Measurements from ENCODE around the gene SYNPO2. TPM values are rescaled to one million over a fixed set of nuclear protein-coding genes. Genes with fewer than 3 reads are reported as not detected.

Gene SYNPO2
- total RNA-seq, 1 experiment from 2014 or later = 0.93 TPM

GRCh38 chr4:118994030-118994429 is 105.4 kb downstream of the SYNPO2 start:
- ATAC-seq (no peak), DNase-seq (ENCODE audit: low read depth, low spot score) (no peak)
- ChIA-PET CTCF (no interaction called here), POLR2A (no interaction called here), RAD21 (ENCODE audit: low non-redundant PET in 1 of 2, low total read pairs in 2 of 2, uncharacterized antibody in 2 of 2, unreplicated experiment in 2 of 2) (no interaction called here)
- no peak overlapping the region for H3K27ac ChIP-seq (ENCODE audit: low read depth, low read length)
- H4K20me1 ChIP-seq (ENCODE audit: insufficient read depth) = no peaks in the 10 kb centered on the region
- H3K79me2 ChIP-seq (ENCODE audit: insufficient read depth, low read length) = no peaks in the 10 kb centered on the region
- no peaks in the 10 kb centered on the region for H3K9me3 ChIP-seq (ENCODE audit: control insufficient read depth in 1 of 2, insufficient read depth in 1 of 2, low read depth in 1 of 2, low read length in 2 of 2)
- H3K36me3 ChIP-seq (ENCODE audit: control insufficient read depth in 1 of 2, insufficient read depth in 2 of 2, low read length in 2 of 2) = no peaks in the 10 kb centered on the region
- H3K4me1 ChIP-seq (ENCODE audit: control insufficient read depth in 1 of 2, insufficient read depth in 2 of 2, low read length in 2 of 2) = no peaks in the 10 kb centered on the region
- no peaks in the 10 kb centered on the region for H3K9me2 ChIP-seq (ENCODE audit: insufficient read depth)
- H3K4me3 ChIP-seq (replicated peaks in 1 of 2; ENCODE audit: low read depth in 1 of 2, low read length in 2 of 2) = no peak overlapping the region
- H3K4me2 ChIP-seq (ENCODE audit: low read length) = no peak overlapping the region
- no peak overlapping the region for H3K9ac ChIP-seq (ENCODE audit: low read length)
- no peaks in the 10 kb centered on the region for H3K27me3 ChIP-seq (ENCODE audit: insufficient read depth, low read length)
- BruUV-seq (replicated peaks) = no TSS peak
- intact Hi-C loops (cut with micrococcal nuclease) = no loop called here
- TF ChIP-seq RAD21 (IDR thresholded peaks at IDR 0.05; ENCODE audit: low read depth) (no peak), CTCF (IDR thresholded peaks at IDR 0.05 in 2 of 3, conservative IDR thresholded peaks at IDR 0.05 in 1 of 3; ENCODE audit: borderline replicate concordance in 1 of 3, insufficient read depth in 1 of 3, low read depth in 2 of 3, low read length in 2 of 3) (no peak), CBX3 (IDR thresholded peaks at IDR 0.05; ENCODE audit: low read depth) (no peak), CEBPB (IDR thresholded peaks at IDR 0.05; ENCODE audit: low read depth) (no peak), EZH2 (IDR thresholded peaks at IDR 0.05) (no peak), MAX (IDR thresholded peaks at IDR 0.05) (no peak), JUND (IDR thresholded peaks at IDR 0.05) (no peak), POLR2A (IDR thresholded peaks at IDR 0.05; ENCODE audit: borderline replicate concordance, extremely low read depth, insufficient read depth, insufficient read length) (no peak), EGR1 (IDR thresholded peaks at IDR 0.05; ENCODE audit: low read depth) (no peak), ELF1 (IDR thresholded peaks at IDR 0.05; ENCODE audit: borderline replicate concordance, low read depth) (no peak), ZNF274 (IDR thresholded peaks at IDR 0.05; ENCODE audit: low read depth, low read length) (no peak), SP1 (IDR thresholded peaks at IDR 0.05; ENCODE audit: low read depth) (no peak), FOSL1 (IDR thresholded peaks at IDR 0.05; ENCODE audit: low read depth) (no peak), EZH2phosphoT487 (IDR thresholded peaks at IDR 0.05; ENCODE audit: borderline replicate concordance) (no peak), ATF3 (IDR thresholded peaks at IDR 0.05) (no peak), ZBTB33 (IDR thresholded peaks at IDR 0.05; ENCODE audit: extremely low read depth, insufficient replicate concordance, low read length) (no peak), TCF7L2 (IDR thresholded peaks at IDR 0.05; ENCODE audit: borderline replicate concordance, extremely low read depth, insufficient read depth, insufficient read length) (no peak), SRF (IDR thresholded peaks at IDR 0.05; ENCODE audit: low read depth) (no peak)
- TF ChIP-seq, protein P1, sequence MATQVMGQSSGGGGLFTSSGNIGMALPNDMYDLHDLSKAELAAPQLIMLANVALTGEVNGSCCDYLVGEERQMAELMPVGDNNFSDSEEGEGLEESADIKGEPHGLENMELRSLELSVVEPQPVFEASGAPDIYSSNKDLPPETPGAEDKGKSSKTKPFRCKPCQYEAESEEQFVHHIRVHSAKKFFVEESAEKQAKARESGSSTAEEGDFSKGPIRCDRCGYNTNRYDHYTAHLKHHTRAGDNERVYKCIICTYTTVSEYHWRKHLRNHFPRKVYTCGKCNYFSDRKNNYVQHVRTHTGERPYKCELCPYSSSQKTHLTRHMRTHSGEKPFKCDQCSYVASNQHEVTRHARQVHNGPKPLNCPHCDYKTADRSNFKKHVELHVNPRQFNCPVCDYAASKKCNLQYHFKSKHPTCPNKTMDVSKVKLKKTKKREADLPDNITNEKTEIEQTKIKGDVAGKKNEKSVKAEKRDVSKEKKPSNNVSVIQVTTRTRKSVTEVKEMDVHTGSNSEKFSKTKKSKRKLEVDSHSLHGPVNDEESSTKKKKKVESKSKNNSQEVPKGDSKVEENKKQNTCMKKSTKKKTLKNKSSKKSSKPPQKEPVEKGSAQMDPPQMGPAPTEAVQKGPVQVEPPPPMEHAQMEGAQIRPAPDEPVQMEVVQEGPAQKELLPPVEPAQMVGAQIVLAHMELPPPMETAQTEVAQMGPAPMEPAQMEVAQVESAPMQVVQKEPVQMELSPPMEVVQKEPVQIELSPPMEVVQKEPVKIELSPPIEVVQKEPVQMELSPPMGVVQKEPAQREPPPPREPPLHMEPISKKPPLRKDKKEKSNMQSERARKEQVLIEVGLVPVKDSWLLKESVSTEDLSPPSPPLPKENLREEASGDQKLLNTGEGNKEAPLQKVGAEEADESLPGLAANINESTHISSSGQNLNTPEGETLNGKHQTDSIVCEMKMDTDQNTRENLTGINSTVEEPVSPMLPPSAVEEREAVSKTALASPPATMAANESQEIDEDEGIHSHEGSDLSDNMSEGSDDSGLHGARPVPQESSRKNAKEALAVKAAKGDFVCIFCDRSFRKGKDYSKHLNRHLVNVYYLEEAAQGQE (IDR thresholded peaks at IDR 0.05; ENCODE audit: low read depth) = no peak
- H2AFZ ChIP-seq (ENCODE audit: low read depth, low read length, poor library complexity, severe bottlenecking) = no peak overlapping the region
